ENCODE results near the gene FAM25A. TPM values are rescaled to one million over a fixed set of nuclear protein-coding genes. Genes with fewer than 3 reads are reported as not detected.
"Not testable (repeated sequence)": the region's sequence is repeated elsewhere in the genome, so short reads cannot be mapped to it uniquely, and the experiment has no call there.

The FAM25A gene
- total RNA-seq, 1 experiment from 2014 or later = not detected

- Histone ChIP-seq H3K4me2 (ENCODE audit: low read depth, low read length, poor library complexity, severe bottlenecking) (no peak overlapping the region), H3K4me1 (ENCODE audit: low read length) (no peaks in the 10 kb centered on the region)
- DNase-seq = no peak
Observed at GRCh38 chr10:86979977-86980448, 40.1 kb upstream of the FAM25A start.

GRCh38 chr10:86981020-86981419, 39.1 kb upstream of the FAM25A start:
- H3K9me3 ChIP-seq (ENCODE audit: low read length); H3K4me3 ChIP-seq (ENCODE audit: low read length); H3K27ac ChIP-seq (ENCODE audit: low read length); H3K4me2 ChIP-seq (ENCODE audit: low read depth, low read length, poor library complexity, severe bottlenecking); DNase-seq; H4K20me1 ChIP-seq (ENCODE audit: insufficient read depth, low read depth, low read length); H3K27me3 ChIP-seq (ENCODE audit: low read length); H2AFZ ChIP-seq (ENCODE audit: low read length); H3K36me3 ChIP-seq (ENCODE audit: insufficient read depth, low read length); H3K9ac ChIP-seq (ENCODE audit: low read length); H3K4me1 ChIP-seq (ENCODE audit: low read length); H3K79me2 ChIP-seq (ENCODE audit: low read length); H3K9me2 ChIP-seq (replicated peaks; ENCODE audit: insufficient read depth, low read length): not testable (repeated sequence)

More at GRCh38 chr10:86979977-86980448, 40.1 kb upstream of the FAM25A start:
- Histone ChIP-seq H2AFZ (ENCODE audit: low read length) (no peak overlapping the region), H3K9ac (ENCODE audit: low read length) (no peak overlapping the region), H3K9me3 (ENCODE audit: low read length) (no peaks in the 10 kb centered on the region), H4K20me1 (ENCODE audit: insufficient read depth, low read depth, low read length) (no peaks in the 10 kb centered on the region), H3K36me3 (ENCODE audit: insufficient read depth, low read length) (no peaks in the 10 kb centered on the region), H3K9me2 (replicated peaks; ENCODE audit: insufficient read depth, low read length) (no peaks in the 10 kb centered on the region), H3K79me2 (ENCODE audit: low read length) (no peaks in the 10 kb centered on the region), H3K4me3 (ENCODE audit: low read length) (no peak overlapping the region), H3K27me3 (ENCODE audit: low read length) (no peaks in the 10 kb centered on the region), H3K27ac (ENCODE audit: low read length) (no peak overlapping the region)

DNA sequence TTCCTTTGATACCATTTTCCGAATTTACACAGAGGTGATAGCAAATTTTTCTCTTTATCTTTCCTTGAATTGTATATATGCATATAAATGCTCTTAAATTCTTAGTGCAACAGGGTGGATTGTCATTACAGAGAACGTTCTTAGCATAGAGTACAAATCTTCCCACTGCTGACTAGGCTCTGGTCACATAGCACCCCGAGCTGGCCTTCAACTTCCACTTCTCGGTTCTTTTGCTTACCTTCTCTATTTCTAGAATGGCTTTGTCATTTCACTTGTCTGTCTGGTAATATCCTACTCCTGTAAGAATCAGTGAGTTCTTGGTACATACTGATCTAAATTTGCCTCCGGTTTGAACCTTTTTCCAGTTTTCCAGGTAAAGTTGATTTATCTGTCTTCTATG, 38.4 kb upstream of the FAM25A start:
- no peak for DNase-seq
- Histone ChIP-seq H3K9me2 (replicated peaks; ENCODE audit: insufficient read depth, low read length) (no peaks in the 10 kb centered on the region), H3K79me2 (ENCODE audit: low read length) (no peaks in the 10 kb centered on the region), H3K4me1 (ENCODE audit: low read length) (no peaks in the 10 kb centered on the region), H3K27ac (ENCODE audit: low read length) (no peak overlapping the region), H3K36me3 (ENCODE audit: insufficient read depth, low read length) (no peaks in the 10 kb centered on the region), H3K9ac (ENCODE audit: low read length) (no peak overlapping the region), H3K27me3 (ENCODE audit: low read length) (no peaks in the 10 kb centered on the region), H3K9me3 (ENCODE audit: low read length) (no peaks in the 10 kb centered on the region), H3K4me2 (ENCODE audit: low read depth, low read length, poor library complexity, severe bottlenecking) (no peak overlapping the region), H3K4me3 (ENCODE audit: low read length) (no peak overlapping the region), H4K20me1 (ENCODE audit: insufficient read depth, low read depth, low read length) (no peaks in the 10 kb centered on the region), H2AFZ (ENCODE audit: low read length) (no peak overlapping the region)

GRCh38 chr10:86984498-86984897, 35.6 kb upstream of the FAM25A start:
- H3K27me3 ChIP-seq (ENCODE audit: low read length); H3K9me2 ChIP-seq (replicated peaks; ENCODE audit: insufficient read depth, low read length); H3K4me2 ChIP-seq (ENCODE audit: low read depth, low read length, poor library complexity, severe bottlenecking); H2AFZ ChIP-seq (ENCODE audit: low read length); H3K9ac ChIP-seq (ENCODE audit: low read length); DNase-seq; H4K20me1 ChIP-seq (ENCODE audit: insufficient read depth, low read depth, low read length); H3K9me3 ChIP-seq (ENCODE audit: low read length); H3K79me2 ChIP-seq (ENCODE audit: low read length); H3K27ac ChIP-seq (ENCODE audit: low read length); H3K4me1 ChIP-seq (ENCODE audit: low read length); H3K4me3 ChIP-seq (ENCODE audit: low read length); H3K36me3 ChIP-seq (ENCODE audit: insufficient read depth, low read length): not testable (repeated sequence)

DNA sequence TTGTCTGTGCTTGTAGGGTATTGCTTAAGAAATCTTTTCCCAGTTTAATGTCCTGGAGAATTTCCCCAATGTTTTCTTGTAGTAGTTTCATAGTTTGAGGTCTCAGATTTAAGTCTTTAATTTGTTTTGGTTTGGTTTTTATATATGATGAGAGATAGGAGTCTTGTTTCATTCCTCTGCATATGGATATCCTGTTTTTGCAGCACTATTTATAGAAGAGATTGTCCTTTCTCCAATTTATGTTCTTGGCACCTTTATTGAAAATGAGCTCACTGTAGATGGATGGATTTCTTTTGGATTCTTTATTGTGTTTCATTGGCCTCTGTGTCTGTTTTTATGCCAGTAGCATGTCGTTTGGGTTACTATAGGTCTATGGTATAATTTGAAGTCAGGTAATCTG, 31.6 kb upstream of the FAM25A start:
- no peaks in the 10 kb centered on the region for H3K79me2 ChIP-seq (ENCODE audit: low read length)
- H3K4me2 ChIP-seq (ENCODE audit: low read depth, low read length, poor library complexity, severe bottlenecking) = no peak overlapping the region
- no peaks in the 10 kb centered on the region for H3K9me3 ChIP-seq (ENCODE audit: low read length)
- no peak overlapping the region for H3K9ac ChIP-seq (ENCODE audit: low read length)
- H3K36me3 ChIP-seq (ENCODE audit: insufficient read depth, low read length) = no peaks in the 10 kb centered on the region
- H3K27ac ChIP-seq (ENCODE audit: low read length) = no peak overlapping the region
- no peak overlapping the region for H2AFZ ChIP-seq (ENCODE audit: low read length)
- H3K4me3 ChIP-seq (ENCODE audit: low read length) = no peak overlapping the region
- DNase-seq = no peak
- H3K27me3 ChIP-seq (ENCODE audit: low read length) = no peaks in the 10 kb centered on the region
- H3K9me2 ChIP-seq (replicated peaks; ENCODE audit: insufficient read depth, low read length) = no peaks in the 10 kb centered on the region
- H3K4me1 ChIP-seq (ENCODE audit: low read length) = no peaks in the 10 kb centered on the region
- no peaks in the 10 kb centered on the region for H4K20me1 ChIP-seq (ENCODE audit: insufficient read depth, low read depth, low read length)

DNA sequence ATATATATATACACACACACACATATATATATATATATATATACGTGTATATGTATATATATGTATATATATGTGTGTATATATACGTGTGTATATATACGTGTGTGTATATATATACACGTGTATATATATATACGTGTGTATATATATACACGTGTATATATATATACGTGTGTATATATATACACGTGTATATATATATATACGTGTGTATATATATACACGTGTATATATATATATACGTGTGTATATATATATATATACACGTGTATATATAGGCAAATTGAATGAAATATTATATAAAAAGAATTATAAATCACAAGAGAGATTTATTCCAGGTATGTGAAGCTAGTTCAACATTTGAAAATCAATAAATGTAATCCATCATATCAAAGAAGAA, 28.7 kb upstream of the FAM25A start:
- DNase-seq; H2AFZ ChIP-seq (ENCODE audit: low read length); H3K36me3 ChIP-seq (ENCODE audit: insufficient read depth, low read length); H3K9ac ChIP-seq (ENCODE audit: low read length); H3K79me2 ChIP-seq (ENCODE audit: low read length); H3K4me2 ChIP-seq (ENCODE audit: low read depth, low read length, poor library complexity, severe bottlenecking); H3K9me2 ChIP-seq (replicated peaks; ENCODE audit: insufficient read depth, low read length); H4K20me1 ChIP-seq (ENCODE audit: insufficient read depth, low read depth, low read length); H3K27me3 ChIP-seq (ENCODE audit: low read length); H3K9me3 ChIP-seq (ENCODE audit: low read length); H3K4me1 ChIP-seq (ENCODE audit: low read length); H3K27ac ChIP-seq (ENCODE audit: low read length); H3K4me3 ChIP-seq (ENCODE audit: low read length): not testable (repeated sequence)

GRCh38 chr10:86992456-86992855, 27.6 kb upstream of the FAM25A start:
- H3K9ac ChIP-seq (ENCODE audit: low read length) = no peak overlapping the region
- H3K4me2 ChIP-seq (ENCODE audit: low read depth, low read length, poor library complexity, severe bottlenecking) = no peak overlapping the region
- H3K36me3 ChIP-seq (ENCODE audit: insufficient read depth, low read length) = no peaks in the 10 kb centered on the region
- no peaks in the 10 kb centered on the region for H3K79me2 ChIP-seq (ENCODE audit: low read length)
- no peaks in the 10 kb centered on the region for H3K9me3 ChIP-seq (ENCODE audit: low read length)
- no peaks in the 10 kb centered on the region for H3K9me2 ChIP-seq (replicated peaks; ENCODE audit: insufficient read depth, low read length)
- H4K20me1 ChIP-seq (ENCODE audit: insufficient read depth, low read depth, low read length) = no peaks in the 10 kb centered on the region
- no peak for DNase-seq
- H3K4me1 ChIP-seq (ENCODE audit: low read length) = no peaks in the 10 kb centered on the region
- no peak overlapping the region for H3K27ac ChIP-seq (ENCODE audit: low read length)
- no peak overlapping the region for H2AFZ ChIP-seq (ENCODE audit: low read length)
- no peaks in the 10 kb centered on the region for H3K27me3 ChIP-seq (ENCODE audit: low read length)
- no peak overlapping the region for H3K4me3 ChIP-seq (ENCODE audit: low read length)

DNA sequence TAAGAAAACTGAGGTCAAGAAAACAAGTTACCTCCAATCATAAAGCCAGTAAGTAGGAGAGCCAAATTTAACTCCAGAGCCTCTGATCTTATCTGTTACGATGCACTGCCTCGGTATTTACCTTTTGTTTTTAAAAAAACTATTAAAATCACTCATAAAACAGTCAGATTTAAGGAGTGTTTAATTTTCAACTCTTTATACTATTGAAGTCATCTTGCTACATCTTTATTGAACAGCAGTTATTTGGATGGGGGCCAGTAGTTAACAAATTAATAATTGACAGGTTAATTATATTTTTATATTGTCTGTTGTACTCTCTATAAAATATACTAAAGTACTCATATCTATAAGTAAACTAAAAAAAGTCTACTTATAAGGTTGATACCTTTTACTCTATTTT, 27.2 kb upstream of the FAM25A start:
- no peak for DNase-seq
- H3K27me3 ChIP-seq (ENCODE audit: low read length) = no peaks in the 10 kb centered on the region
- no peak overlapping the region for H3K4me2 ChIP-seq (ENCODE audit: low read depth, low read length, poor library complexity, severe bottlenecking)
- H3K79me2 ChIP-seq (ENCODE audit: low read length) = no peaks in the 10 kb centered on the region
- H4K20me1 ChIP-seq (ENCODE audit: insufficient read depth, low read depth, low read length) = no peaks in the 10 kb centered on the region
- H3K27ac ChIP-seq (ENCODE audit: low read length) = no peak overlapping the region
- H3K9me3 ChIP-seq (ENCODE audit: low read length) = no peaks in the 10 kb centered on the region
- H2AFZ ChIP-seq (ENCODE audit: low read length) = no peak overlapping the region
- H3K36me3 ChIP-seq (ENCODE audit: insufficient read depth, low read length) = no peaks in the 10 kb centered on the region
- no peak overlapping the region for H3K9ac ChIP-seq (ENCODE audit: low read length)
- H3K4me3 ChIP-seq (ENCODE audit: low read length) = no peak overlapping the region
- H3K9me2 ChIP-seq (replicated peaks; ENCODE audit: insufficient read depth, low read length) = no peaks in the 10 kb centered on the region
- no peaks in the 10 kb centered on the region for H3K4me1 ChIP-seq (ENCODE audit: low read length)

GRCh38 chr10:86999802-87000403, 20.2 kb upstream of the FAM25A start:
- not testable (repeated sequence) for H3K36me3 ChIP-seq (ENCODE audit: insufficient read depth, low read length); H3K79me2 ChIP-seq (ENCODE audit: low read length); H2AFZ ChIP-seq (ENCODE audit: low read length); H3K9ac ChIP-seq (ENCODE audit: low read length); DNase-seq; H3K27ac ChIP-seq (ENCODE audit: low read length); H3K4me1 ChIP-seq (ENCODE audit: low read length); H3K4me2 ChIP-seq (ENCODE audit: low read depth, low read length, poor library complexity, severe bottlenecking); H3K9me3 ChIP-seq (ENCODE audit: low read length); H3K9me2 ChIP-seq (replicated peaks; ENCODE audit: insufficient read depth, low read length); H3K27me3 ChIP-seq (ENCODE audit: low read length); H4K20me1 ChIP-seq (ENCODE audit: insufficient read depth, low read depth, low read length); H3K4me3 ChIP-seq (ENCODE audit: low read length)
